H1 (cell line): Measurements from ENCODE around the gene HTR2A. TPM values are rescaled to one million over a fixed set of nuclear protein-coding genes. Genes with fewer than 3 reads are reported as not detected.

ENCODE experiments used
- BACH1 ChIP-seq: IDR thresholded peaks from 2 replicates; pipeline ENCODE4 v1.6.1; 2012; ENCODE audit warnings: low read length, improper control_type of control experiment
- BCL11A ChIP-seq, 2 experiments: IDR thresholded peaks; one replicate each; pipeline ENCODE4 v1.6.1; 2011; ENCODE audit warnings: low read depth in 2 of 2, low read length in 2 of 2, mild to moderate bottlenecking in 2 of 2
- CHD1 ChIP-seq: IDR thresholded peaks from 2 replicates; pipeline ENCODE4 v1.6.1; 2012; ENCODE audit warnings: low read depth, low read length, improper control_type of control experiment
- CREB1 ChIP-seq: IDR thresholded peaks from 2 replicates; pipeline ENCODE4 v1.6.1; 2012; ENCODE audit warnings: inconsistent platforms
- CTBP2 ChIP-seq: IDR thresholded peaks from 2 replicates; pipeline ENCODE4 v1.7.0; 2011; ENCODE audit warnings: borderline replicate concordance, mild to moderate bottlenecking, moderate library complexity, mixed read lengths, low read length; ENCODE audit not compliant: insufficient read depth, insufficient read length
- CTCF ChIP-seq, 3 experiments: IDR thresholded peaks; 1 replicate in 2 of 3; 2 replicates in 1 of 3; pipeline versions ENCODE4 v1.5.1 to v1.6.1; 2011; ENCODE audit warnings: low read length in 3 of 3, mild to moderate bottlenecking in 3 of 3, inconsistent platforms in 2 of 3, low read depth in 1 of 3, moderate library complexity in 1 of 3; ENCODE audit not compliant: insufficient read depth in 1 of 3; ENCODE audit errors: control extremely low read depth in 1 of 3
- EGR1 ChIP-seq: IDR thresholded peaks from 2 replicates; pipeline ENCODE4 v1.6.1; 2011; ENCODE audit warnings: low read depth, low read length, borderline replicate concordance
- FOSL1 ChIP-seq: IDR thresholded peaks from 2 replicates; pipeline ENCODE4 v1.6.1; 2011; ENCODE audit warnings: mild to moderate bottlenecking, low read depth, low read length, moderate library complexity; ENCODE audit not compliant: insufficient read depth
- HDAC2 ChIP-seq, 2 experiments: fragments of 300-600 bp in 1 of 2; sonication (generic) in 1 of 2; IDR thresholded peaks; 2 replicates each; pipeline ENCODE4 v1.6.1; 2011 to 2012; ENCODE audit warnings: low read depth in 2 of 2, low read length in 2 of 2, mild to moderate bottlenecking in 2 of 2, moderate library complexity in 2 of 2, borderline replicate concordance in 1 of 2, inconsistent platforms in 1 of 2
- JUN ChIP-seq: IDR thresholded peaks from 2 replicates; pipeline ENCODE4 v1.6.1; 2011; ENCODE audit warnings: low read depth, mild to moderate bottlenecking, improper control_type of control experiment, low read length
- KDM4A ChIP-seq: IDR thresholded peaks from one replicate; pipeline ENCODE4 v1.7.1; 2012; ENCODE audit warnings: low read depth, mild to moderate bottlenecking, moderate library complexity, low read length, inconsistent platforms; ENCODE audit not compliant: severe bottlenecking
- PHF8 ChIP-seq: fragments of 200-600 bp; sonication (generic); conservative IDR thresholded peaks from 2 replicates; pipeline ENCODE4 v1.7.1; 2012; ENCODE audit warnings: low read depth, mild to moderate bottlenecking, inconsistent platforms, low read length, moderate library complexity
- POU5F1 ChIP-seq: IDR thresholded peaks from 2 replicates; pipeline ENCODE4 v1.6.1; 2011; ENCODE audit warnings: low read depth, mild to moderate bottlenecking, low read length, moderate library complexity
- RNF2 ChIP-seq: fragments of 200-900, 300-1000 bp; sonication (generic); IDR thresholded peaks from 2 replicates; pipeline ENCODE4 v1.7.1; 2016; ENCODE audit warnings: borderline replicate concordance, low read depth, mild to moderate bottlenecking, antibody characterized with exemption, low read length; ENCODE audit not compliant: poor library complexity, severe bottlenecking; ENCODE audit errors: missing control alignments
- SAP30 ChIP-seq: fragments of 300-600 bp; sonication (generic); IDR thresholded peaks from 2 replicates; pipeline ENCODE4 v1.7.1; 2012; ENCODE audit warnings: low read length, moderate library complexity, mild to moderate bottlenecking, inconsistent platforms; ENCODE audit not compliant: insufficient read depth, insufficient replicate concordance
- SP4 ChIP-seq: IDR thresholded peaks from 2 replicates; pipeline ENCODE4 v1.6.1; 2012; ENCODE audit warnings: low read length, inconsistent platforms
- polyA plus RNA-seq, 7 experiments: library from polyadenylated mRNA; depleted of rRNA in 3 of 7; stranded (reverse) in 5 of 7; unstranded in 2 of 7; fragments of >200 nt in 5 of 7; fragments of 200-250 nt in 2 of 7; gene quantifications; 1 replicate in 5 of 7; 2 replicates in 1 of 7; 4 replicates in 1 of 7; pipeline versions ENCODE4 v1.2.1 to v1.2.3, GENCODE V29; 2011 to 2013; ENCODE audit warnings: missing spikeins in 2 of 7, mixed read lengths in 2 of 7
- total RNA-seq: library from RNA; stranded (reverse); fragmentation: NEBNext Ultra II Directional; extraction: Animal tissue kit (Norgen Biotek cat#: 25700); gene quantifications from 2 replicates; pipeline ENCODE4 v1.2.1, GENCODE V29; 2021
- TF ChIP-seq, protein P1 (sequence below): IDR thresholded peaks from 2 replicates; pipeline ENCODE4 v1.6.1; 2011; ENCODE audit warnings: low read length, improper control_type of control experiment

The HTR2A gene
- total and polyA plus RNA-seq, 2 of the 8 experiments (the other 6 are each of a cell fraction or from before 2014, with no cell fraction given), result not detected

GRCh38 chr13:46796515-46797474, 100.1 kb downstream of the HTR2A start, which contains the start of gene ESD (continued):
- TF ChIP-seq CTCF (IDR thresholded peaks at IDR 0.05; ENCODE audit: control extremely low read depth in 1 of 3, insufficient read depth in 1 of 3, low read depth in 1 of 3, low read length in 3 of 3) (no peak), CHD1 (no peak), KDM4A (peak; percentile 97), BCL11A (IDR thresholded peaks at IDR 0.05; ENCODE audit: low read depth in 2 of 2, low read length in 2 of 2) (no peak), EGR1 (no peak), CTBP2 (peak; percentile 70), FOSL1 (no peak), SP4 (no peak), HDAC2 (IDR thresholded peaks at IDR 0.05; ENCODE audit: borderline replicate concordance in 1 of 2, low read depth in 2 of 2, low read length in 2 of 2) (no peak; a peak in 1 of 4 replicates), RNF2 (peak; percentile 64), BACH1 (0 out of 2 replicates have a peak, but pooled peaks have one; percentile 21), CREB1 (no peak), POU5F1 (no peak), SAP30 (no peak), PHF8 (peak; percentile 67), JUN (no peak)
- TF ChIP-seq, protein P1, sequence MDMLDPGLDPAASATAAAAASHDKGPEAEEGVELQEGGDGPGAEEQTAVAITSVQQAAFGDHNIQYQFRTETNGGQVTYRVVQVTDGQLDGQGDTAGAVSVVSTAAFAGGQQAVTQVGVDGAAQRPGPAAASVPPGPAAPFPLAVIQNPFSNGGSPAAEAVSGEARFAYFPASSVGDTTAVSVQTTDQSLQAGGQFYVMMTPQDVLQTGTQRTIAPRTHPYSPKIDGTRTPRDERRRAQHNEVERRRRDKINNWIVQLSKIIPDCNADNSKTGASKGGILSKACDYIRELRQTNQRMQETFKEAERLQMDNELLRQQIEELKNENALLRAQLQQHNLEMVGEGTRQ, result peak; percentile 76
